NCI-H146 treated with DMSO at 0.1 percent for 48 hours (cell line): Measurements from ENCODE around the gene ABCA1.

Source experiments
- DNase-seq: peaks from one replicate; lab custom pipeline; 2025; ENCODE audit not compliant: unreplicated experiment; lab: John Stamatoyannopoulos, UW

Gene ABCA1

DNA sequence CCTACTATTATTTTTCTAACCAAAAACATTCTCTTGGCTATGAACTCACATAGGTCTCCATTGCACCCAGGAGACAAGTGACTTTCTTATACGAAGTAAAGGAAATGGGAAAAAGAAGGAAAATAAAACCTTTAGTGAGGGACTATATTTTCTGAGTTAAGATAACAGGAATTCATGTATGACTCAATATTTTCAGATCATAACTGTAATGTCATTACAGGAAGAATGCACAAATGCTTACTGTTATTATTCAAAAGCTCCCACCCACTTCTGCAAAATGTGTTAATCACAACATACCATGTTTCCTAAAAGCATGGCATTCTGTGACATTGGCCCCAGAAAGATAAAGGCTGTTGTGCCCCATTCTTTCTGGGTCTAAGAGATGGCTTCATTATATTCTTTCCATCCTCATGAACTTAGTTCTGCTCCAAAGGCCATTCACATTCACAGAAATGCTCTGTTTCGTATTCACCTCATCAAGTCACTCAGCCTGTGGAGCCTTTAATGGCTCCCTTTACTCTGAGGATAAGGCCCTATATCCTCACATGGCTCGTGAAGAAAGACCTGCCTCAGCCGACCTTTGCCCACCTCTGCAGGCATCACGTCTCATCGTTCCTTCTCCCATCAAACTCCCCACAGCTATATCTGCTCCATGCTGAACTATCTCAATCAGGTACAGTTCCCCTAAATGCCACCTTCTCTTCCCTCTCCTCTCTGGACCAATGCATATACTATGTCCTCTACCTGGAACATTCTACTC, 77.0 kb downstream of the ABCA1 start:
- no peak for DNase-seq

DNA sequence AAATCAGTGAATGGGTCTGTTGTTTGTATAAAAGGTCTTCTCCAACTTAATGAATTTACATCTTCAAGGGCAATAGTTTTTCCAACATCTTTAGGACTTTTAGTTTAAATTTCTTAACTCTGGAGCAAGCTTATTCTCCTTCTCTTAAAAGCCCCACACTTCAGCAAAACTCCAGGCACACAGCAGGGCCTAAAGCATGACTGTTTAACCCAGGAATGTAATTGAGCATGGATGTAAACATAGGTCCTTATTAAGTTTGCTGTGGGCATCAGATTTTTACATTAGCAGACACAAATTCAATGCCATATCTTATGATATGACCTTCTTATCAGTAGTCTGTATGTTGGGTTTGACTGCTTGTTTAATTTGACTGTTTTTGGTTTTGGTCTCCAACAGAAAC, 78.9 kb downstream of the ABCA1 start:
- DNase-seq: no peak

DNA sequence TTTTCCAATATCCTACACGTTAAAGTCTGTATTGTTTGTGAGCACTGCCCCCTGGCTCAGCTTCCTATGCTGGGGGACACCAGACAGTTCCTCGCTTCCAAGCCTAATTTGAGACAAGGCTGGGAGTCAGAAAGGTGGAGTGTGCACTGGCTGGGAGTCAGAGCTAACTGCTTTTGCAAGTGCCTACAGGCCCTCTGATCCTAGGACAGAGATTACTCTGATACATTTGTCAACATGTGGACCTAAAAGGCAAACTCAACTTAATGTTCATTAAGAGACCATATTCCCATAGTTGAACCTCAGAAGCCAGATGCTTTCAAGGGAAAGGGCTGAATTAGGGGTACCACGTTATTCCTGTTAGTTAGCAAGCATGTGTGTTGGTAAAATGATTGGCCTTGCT, 83.2 kb downstream of the ABCA1 start:
- no peak for DNase-seq

GRCh38 chr9:104843644-104844240, 84.2 kb downstream of the ABCA1 start:
- DNase-seq: no peak

DNA sequence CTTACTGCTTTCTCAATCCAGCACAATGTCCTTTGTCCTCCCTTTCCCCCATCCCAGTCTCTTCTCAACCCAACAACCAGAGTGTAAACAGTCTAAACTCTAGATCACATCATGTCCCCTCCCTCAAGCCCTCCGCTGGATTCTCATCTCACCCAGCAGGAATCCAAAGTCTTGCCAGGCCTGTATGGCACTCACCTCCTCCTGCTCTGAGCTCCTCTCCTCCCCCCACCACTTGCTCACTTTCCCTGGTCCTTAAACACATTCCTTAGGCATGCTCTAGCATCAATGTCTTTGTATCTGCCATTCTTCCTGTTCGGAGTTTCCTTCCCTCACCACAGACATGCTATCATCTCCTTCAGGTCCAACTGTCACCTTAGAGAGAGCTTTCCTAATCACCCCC, 85.3 kb downstream of the ABCA1 start:
- DNase-seq: no peak

GRCh38 chr9:104841601-104842141, 86.3 kb downstream of the ABCA1 start:
- no peak for DNase-seq

DNA sequence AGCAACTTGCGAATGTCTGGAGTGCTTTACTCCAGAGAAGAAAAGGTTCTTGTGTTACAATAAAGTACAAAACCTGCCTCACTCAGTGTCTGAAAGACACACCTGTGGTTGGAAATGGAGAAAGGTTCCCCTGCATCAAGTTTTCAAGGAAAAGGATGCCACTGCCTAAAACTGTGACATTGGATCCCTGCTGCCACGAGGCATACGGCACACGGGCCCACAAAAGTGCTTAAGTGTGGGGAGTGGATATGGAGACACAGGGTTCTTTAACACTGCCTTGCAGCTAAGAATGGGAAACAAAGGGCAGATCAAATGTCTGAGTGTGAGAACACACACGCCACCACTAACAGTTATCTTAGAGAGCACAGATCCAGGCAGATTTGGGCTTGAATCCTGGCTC, 89.0 kb downstream of the ABCA1 start:
- DNase-seq: no peak

DNA sequence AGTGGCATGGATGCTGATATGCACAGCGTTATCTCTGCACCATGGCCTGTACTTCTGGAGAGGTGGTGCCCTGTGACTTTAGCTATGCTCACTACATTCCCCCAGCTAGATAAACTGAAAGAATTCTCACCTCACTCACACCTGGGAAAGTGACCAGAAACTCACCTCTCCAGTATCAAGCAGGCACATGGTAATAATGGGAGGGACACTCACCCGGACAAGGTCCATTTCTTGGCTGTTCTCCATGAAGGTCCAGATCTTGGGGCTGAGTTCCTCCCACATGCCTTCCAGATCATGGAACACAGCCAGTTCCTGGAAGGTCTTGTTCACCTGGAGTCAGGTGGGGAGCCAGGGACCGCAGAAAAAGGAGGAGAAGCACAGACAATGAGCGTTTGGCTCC, 91.2 kb downstream of the ABCA1 start:
- no peak for DNase-seq

DNA sequence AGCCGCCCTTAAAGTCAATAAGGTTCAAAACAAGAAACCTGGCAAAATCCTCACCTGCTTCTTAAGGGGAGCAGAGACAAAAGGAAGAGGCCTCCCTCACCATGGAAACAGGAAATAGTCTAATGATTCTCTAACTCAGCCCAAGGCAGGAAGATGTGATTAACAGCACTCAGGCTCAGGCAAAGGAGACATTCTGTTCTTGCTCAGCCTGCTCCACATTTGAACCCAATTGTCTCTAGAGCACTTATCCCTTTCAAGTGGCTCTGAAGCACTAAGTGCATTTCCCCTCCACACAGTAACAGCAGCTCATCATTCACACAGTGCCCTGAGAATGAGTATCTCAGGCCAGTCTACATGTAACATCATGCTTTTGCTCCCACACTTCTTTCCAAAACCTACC, 91.7 kb downstream of the ABCA1 start:
- no peak for DNase-seq

- no peak for DNase-seq
These were observed 92.8 kb downstream of the ABCA1 start for GRCh38 chr9:104835161-104835560.

- no peak for DNase-seq
These were observed 94.3 kb downstream of the ABCA1 start for GRCh38 chr9:104833696-104834095.

- DNase-seq: no peak
These were observed 96.3 kb downstream of the ABCA1 start for GRCh38 chr9:104831681-104832080.

GRCh38 chr9:104826911-104827310, 101.0 kb downstream of the ABCA1 start:
- no peak for DNase-seq

GRCh38 chr9:104826079-104826775, 101.7 kb downstream of the ABCA1 start:
- DNase-seq: no peak

- DNase-seq: no peak
These were observed 107.6 kb downstream of the ABCA1 start for GRCh38 chr9:104820336-104820735.

DNA sequence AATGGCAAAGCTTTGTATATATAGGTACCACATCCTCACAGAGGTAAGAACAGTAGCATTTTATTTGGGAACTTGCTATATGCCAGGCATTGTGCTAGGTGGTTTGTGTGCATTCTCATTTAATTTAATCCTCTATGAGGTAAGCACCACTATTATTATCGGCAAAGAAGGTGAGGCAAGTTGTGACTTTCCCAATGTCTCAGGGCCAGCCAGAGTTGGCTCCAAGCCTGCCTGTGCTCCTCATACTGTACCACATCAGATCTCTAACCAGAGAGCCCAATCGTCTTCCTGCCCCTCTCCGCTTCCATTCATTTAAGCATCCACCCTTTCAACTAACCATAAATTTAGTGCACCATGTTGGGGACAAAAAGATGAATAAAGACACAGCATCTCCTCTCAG, 108.9 kb downstream of the ABCA1 start:
- DNase-seq: no peak

DNA sequence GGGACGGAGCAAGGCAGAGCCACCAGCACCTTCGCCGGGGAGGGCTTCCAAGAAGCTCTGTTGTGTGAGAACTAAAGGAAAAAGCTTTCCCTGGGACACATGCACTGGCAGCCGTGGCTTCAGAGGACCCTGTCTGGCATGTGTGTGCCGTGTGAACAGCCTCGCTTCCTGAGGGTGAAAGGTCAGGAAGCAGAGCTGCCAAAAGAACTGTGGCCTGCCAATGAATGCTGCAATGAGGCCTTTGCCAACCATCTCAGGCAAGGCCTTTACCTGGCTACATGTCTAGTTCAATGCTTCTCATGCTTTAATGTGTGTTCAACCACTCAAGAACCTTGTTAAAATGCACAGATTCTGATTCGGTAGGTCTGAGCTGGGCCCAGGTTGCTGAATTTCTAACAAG, 110.5 kb downstream of the ABCA1 start:
- DNase-seq: no peak

DNA sequence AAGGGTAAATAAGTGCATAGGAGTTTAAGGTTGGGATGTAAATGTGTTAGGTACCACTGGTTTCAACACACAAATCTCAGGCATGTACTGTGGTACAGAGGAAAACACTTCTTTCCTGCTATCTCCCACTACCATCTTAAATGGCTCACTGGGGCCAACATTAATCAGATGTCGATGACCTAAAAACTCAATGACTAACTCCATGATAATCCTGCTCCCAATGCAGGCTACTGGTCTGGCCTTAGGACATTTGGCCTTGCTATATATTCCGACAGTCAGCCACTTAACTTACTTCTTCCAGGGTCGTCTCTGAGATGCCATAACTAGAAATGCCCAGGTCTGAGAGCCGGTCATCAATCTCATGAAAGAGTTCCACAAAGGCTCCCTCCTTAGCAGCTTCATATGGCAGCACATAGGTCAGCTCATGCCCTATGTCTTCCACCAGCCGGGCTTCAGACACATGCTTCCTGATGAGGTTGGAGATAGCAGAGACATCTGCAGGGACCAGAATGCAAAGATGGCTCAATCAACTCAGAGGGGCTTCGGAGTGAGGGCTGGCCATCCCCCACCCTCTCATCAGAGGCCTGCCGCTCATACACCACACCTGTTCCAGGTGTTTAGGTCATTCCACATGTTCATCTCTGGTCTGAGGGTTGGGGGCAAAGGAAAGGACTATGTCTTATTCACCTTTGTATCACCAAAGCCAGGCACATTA, 111.9 kb downstream of the ABCA1 start:
- DNase-seq: no peak

DNA sequence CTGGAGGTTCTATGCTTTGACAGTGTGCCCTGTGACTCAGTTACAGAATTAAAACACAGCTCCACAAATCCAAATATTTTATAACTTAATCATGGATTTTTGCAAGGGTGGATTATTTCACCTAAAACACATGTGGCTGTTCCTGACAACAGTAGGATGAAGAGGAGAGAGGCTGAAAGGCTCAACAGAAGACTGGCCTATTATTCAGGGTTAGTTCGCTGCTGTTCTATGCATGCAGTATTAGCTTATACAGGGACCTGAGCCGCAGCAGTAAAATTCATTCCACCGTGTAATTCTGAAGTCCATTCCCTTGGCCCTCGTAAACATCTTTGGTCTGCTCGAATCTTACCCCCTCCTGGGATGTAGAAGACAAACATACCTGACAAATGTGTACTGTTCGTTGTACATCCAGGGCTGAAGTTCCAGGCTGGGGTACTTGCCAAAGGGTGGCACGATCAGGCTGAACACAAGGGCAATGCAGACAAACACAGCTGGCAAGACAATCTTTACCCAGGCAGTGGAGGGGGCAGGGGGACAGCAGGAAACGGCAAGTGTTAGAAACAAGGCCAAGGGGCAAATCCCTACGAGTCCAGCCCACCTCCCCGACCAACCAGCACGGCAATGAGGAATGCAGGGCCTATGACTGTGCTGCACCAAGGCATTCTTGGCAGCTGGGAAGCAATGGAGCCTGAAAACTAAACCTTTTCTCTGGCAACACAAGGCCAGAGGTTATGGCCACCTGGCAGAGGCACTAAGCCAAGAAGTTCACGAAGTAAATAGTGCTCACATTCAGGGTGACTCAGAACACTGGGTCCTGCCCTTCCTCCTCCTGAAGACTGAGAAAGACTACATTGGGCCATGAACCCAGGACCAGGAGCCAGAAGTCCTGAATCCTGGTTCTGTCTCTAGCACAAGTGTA, 117.3 kb downstream of the ABCA1 start:
- DNase-seq: no peak

- DNase-seq: no peak
These were observed 119.8 kb downstream of the ABCA1 start for GRCh38 chr9:104808035-104808614.
